HepG2 (cell line): Measurements from ENCODE around the gene TNFRSF11A. TPM values are rescaled to one million over a fixed set of nuclear protein-coding genes. Genes with fewer than 3 reads are reported as not detected.

Experiments
- AHR ChIP-seq: IDR thresholded peaks from 2 replicates; pipeline ENCODE4 v1.6.1; 2018; ENCODE audit warnings: missing genetic modification reagents, missing compliant biosample characterization
- ATF3 ChIP-seq: sonication (generic); formaldehyde crosslinking; IDR thresholded peaks from 2 replicates; pipeline ENCODE4 v1.4.0; 2020; ENCODE audit warnings: missing genetic modification reagents
- ELK4 ChIP-seq: sonication (generic); formaldehyde crosslinking; IDR thresholded peaks from 2 replicates; pipeline ENCODE4 v1.9.0; 2021; ENCODE audit warnings: missing genetic modification reagents, borderline replicate concordance
- IRF2 ChIP-seq: IDR thresholded peaks from 2 replicates; pipeline ENCODE4 v1.6.1; 2018; ENCODE audit warnings: missing genetic modification reagents, missing compliant biosample characterization
- JUND ChIP-seq: sonication (generic); formaldehyde crosslinking; IDR thresholded peaks from 2 replicates; pipeline ENCODE4 v1.8.0; 2022; ENCODE audit warnings: mild to moderate bottlenecking, missing genetic modification reagents
- KDM1A ChIP-seq: IDR thresholded peaks from 2 replicates; pipeline ENCODE4 v1.6.1; 2016; ENCODE audit warnings: missing compliant biosample characterization
- POLR2AphosphoS2 ChIP-seq: IDR thresholded peaks from 2 replicates; pipeline ENCODE4 v1.6.1; 2011; ENCODE audit warnings: low read depth, low read length, improper control_type of control experiment
- RFXAP ChIP-seq: sonication (generic); formaldehyde crosslinking; IDR thresholded peaks from 2 replicates; pipeline ENCODE4 v1.4.0; 2020; ENCODE audit warnings: missing genetic modification reagents, borderline replicate concordance
- RXRB ChIP-seq: IDR thresholded peaks from 2 replicates; pipeline ENCODE4 v1.6.1; 2016; ENCODE audit warnings: borderline replicate concordance, missing genetic modification reagents, missing compliant biosample characterization
- SMAD3 ChIP-seq: sonication (generic); formaldehyde crosslinking; IDR thresholded peaks from 2 replicates; pipeline ENCODE4 v1.4.0; 2020; ENCODE audit warnings: missing genetic modification reagents
- ZBTB10 ChIP-seq: sonication (generic); formaldehyde crosslinking; IDR thresholded peaks from 2 replicates; pipeline ENCODE4 v1.4.0; 2020; ENCODE audit warnings: missing genetic modification reagents, borderline replicate concordance
- ZBTB14 ChIP-seq: sonication (generic); formaldehyde crosslinking; IDR thresholded peaks from 2 replicates; pipeline ENCODE4 v1.4.0; 2020; ENCODE audit warnings: missing genetic modification reagents
- ZBTB34 ChIP-seq: sonication (generic); formaldehyde crosslinking; IDR thresholded peaks from 2 replicates; pipeline ENCODE4 v1.8.0; 2022; ENCODE audit warnings: mild to moderate bottlenecking, missing genetic modification reagents
- ZBTB46 ChIP-seq: sonication (generic); formaldehyde crosslinking; IDR thresholded peaks from 2 replicates; pipeline ENCODE4 v1.4.0; 2020; ENCODE audit warnings: mild to moderate bottlenecking, missing genetic modification reagents, borderline replicate concordance
- ZBTB7B ChIP-seq: sonication (generic); formaldehyde crosslinking; IDR thresholded peaks from 2 replicates; pipeline ENCODE4 v1.4.0; 2020; ENCODE audit warnings: missing genetic modification reagents
- ZMAT5 ChIP-seq: sonication (generic); formaldehyde crosslinking; IDR thresholded peaks from 2 replicates; pipeline ENCODE4 v1.5.0; 2020; ENCODE audit warnings: mild to moderate bottlenecking, low read depth, missing genetic modification reagents, borderline replicate concordance
- ZNF414 ChIP-seq: sonication (generic); formaldehyde crosslinking; IDR thresholded peaks from 2 replicates; pipeline ENCODE4 v1.5.0; 2020; ENCODE audit warnings: missing genetic modification reagents
- ZNF549 ChIP-seq: sonication (generic); formaldehyde crosslinking; IDR thresholded peaks from 2 replicates; pipeline ENCODE4 v1.5.0; 2020; ENCODE audit warnings: missing genetic modification reagents
- ZNF550 ChIP-seq: sonication (generic); formaldehyde crosslinking; IDR thresholded peaks from 2 replicates; pipeline ENCODE4 v1.4.0; 2020; ENCODE audit warnings: mild to moderate bottlenecking, missing genetic modification reagents, borderline replicate concordance
- ZNF788 ChIP-seq: sonication (generic); formaldehyde crosslinking; IDR thresholded peaks from 2 replicates; pipeline ENCODE4 v1.5.0; 2020; ENCODE audit warnings: mild to moderate bottlenecking, missing genetic modification reagents, borderline replicate concordance
- ZSCAN21 ChIP-seq: sonication (generic); formaldehyde crosslinking; IDR thresholded peaks from 2 replicates; pipeline ENCODE4 v1.8.0; 2022; ENCODE audit warnings: mild to moderate bottlenecking, missing genetic modification reagents, moderate library complexity, borderline replicate concordance
- polyA plus RNA-seq, 8 experiments: library from polyadenylated mRNA; depleted of rRNA in 3 of 8; stranded (reverse) in 7 of 8; unstranded in 1 of 8; fragments of >200 nt; fragmentation: Illumina TruSeq in 4 of 8; extraction: Trizol in 4 of 8; gene quantifications; 2 replicates each; pipeline versions ENCODE4 v1.2.1 to v1.2.3, GENCODE V29; 2011 to 2016; ENCODE audit warnings: low read depth in 4 of 8, missing spikeins in 1 of 8, mixed read lengths in 1 of 8; ENCODE audit not compliant: insufficient read depth in 1 of 8
- total RNA-seq, 5 experiments: library from RNA; depleted of rRNA; stranded (reverse); fragments of >200 nt; fragmentation: Illumina TruSeq; extraction: Trizol; gene quantifications; 2 replicates each; pipeline ENCODE4 v1.2.3, GENCODE V29; 2016; ENCODE audit warnings: low read depth in 1 of 5

TNFRSF11A gene
- total and polyA plus RNA-seq, 2 of the 13 experiments (the other 11 are each of a cell fraction or from before 2014, with no cell fraction given): 4.6 to 6.4 TPM

GRCh38 chr18:62420151-62420512 is 95.0 kb downstream of the TNFRSF11A start (continued):
- TF ChIP-seq ZSCAN21 (CRISPR knock-in tag) (no peak), AHR (CRISPR knock-in tag) (no peak), ZNF550 (CRISPR knock-in tag) (no peak), ZMAT5 (CRISPR knock-in tag) (no peak), ZBTB7B (CRISPR knock-in tag) (no peak), RFXAP (no peak), ZNF549 (CRISPR knock-in tag) (no peak), POLR2AphosphoS2 (no peak), RXRB (CRISPR knock-in tag) (no peak), ZBTB46 (CRISPR knock-in tag) (no peak), JUND (CRISPR knock-in tag) (peak; percentile 53; the same call in 1 of the 2 replicates), ATF3 (CRISPR knock-in tag) (peak; percentile 74), SMAD3 (CRISPR knock-in tag) (no peak), KDM1A (CRISPR knock-in tag) (no peak), ZNF788 (CRISPR knock-in tag) (no peak), ZBTB14 (no peak), ZBTB10 (no peak), ZBTB34 (no peak), ELK4 (no peak), ZNF414 (CRISPR knock-in tag) (no peak), IRF2 (CRISPR knock-in tag) (0 out of 2 replicates have a peak, but pooled peaks have one; percentile 15)
